K562 (cell line): ENCODE results near the gene CSF1. TPM values are rescaled to one million over a fixed set of nuclear protein-coding genes. Genes with fewer than 3 reads are reported as not detected.

ENCODE experiments used
- ARID2 ChIP-seq: fragments of 450-650 bp; IDR thresholded peaks from 2 replicates; pipeline ENCODE4 v1.6.1; 2017; ENCODE audit warnings: antibody characterized with exemption, mild to moderate bottlenecking
- ARID3A ChIP-seq: IDR thresholded peaks from 2 replicates; pipeline ENCODE4 v1.6.1; 2012; ENCODE audit warnings: low read depth, low read length, improper control_type of control experiment, borderline replicate concordance
- ATF7 ChIP-seq: fragments of 450-650 bp; IDR thresholded peaks from 2 replicates; pipeline ENCODE4 v1.7.1; 2014; ENCODE audit warnings: mild to moderate bottlenecking, moderate library complexity
- CREM ChIP-seq: IDR thresholded peaks from 2 replicates; pipeline ENCODE4 v1.6.1; 2014; ENCODE audit warnings: antibody characterized with exemption, low read depth
- JUND ChIP-seq, 2 experiments: IDR thresholded peaks; 2 replicates in 1 of 2; 3 replicates in 1 of 2; pipeline ENCODE4 v1.6.1; 2011; ENCODE audit warnings: borderline replicate concordance in 2 of 2, low read depth in 2 of 2, low read length in 2 of 2, improper control_type of control experiment in 1 of 2, missing biosample characterization in 1 of 2, missing genetic modification characterization in 1 of 2, missing genetic modification reagents in 1 of 2
- MTA3 ChIP-seq: fragments of 450-650 bp; formaldehyde crosslinking; IDR thresholded peaks from 2 replicates; pipeline ENCODE4 v1.6.1; 2017; ENCODE audit warnings: mild to moderate bottlenecking, borderline replicate concordance
- NONO ChIP-seq, 2 experiments: fragments of 200-400 bp in 1 of 2; fragments of 450-650 bp in 1 of 2; formaldehyde crosslinking in 1 of 2; IDR thresholded peaks; 2 replicates each; pipeline ENCODE4 v1.6.1; 2017; ENCODE audit warnings: low read depth in 2 of 2, mild to moderate bottlenecking in 2 of 2, moderate library complexity in 2 of 2, low read length in 1 of 2
- OTX1 ChIP-seq: fragments of 450-650 bp; formaldehyde crosslinking; IDR thresholded peaks from 2 replicates; pipeline ENCODE4 v1.4.0; 2022; ENCODE audit warnings: mild to moderate bottlenecking
- PHF8 ChIP-seq: fragments of 200-600 bp; sonication (generic); IDR thresholded peaks from 2 replicates; pipeline ENCODE4 v1.6.1; 2012; ENCODE audit warnings: mixed run types, mild to moderate bottlenecking, inconsistent platforms, low read length, moderate library complexity, borderline replicate concordance
- RAD21 ChIP-seq, 2 experiments: fragments of 250-450 bp in 1 of 2; fragments of 450-650 bp in 1 of 2; sonication (Bioruptor Pico) in 1 of 2; formaldehyde crosslinking in 1 of 2; IDR thresholded peaks in 1 of 2; conservative IDR thresholded peaks in 1 of 2; 2 replicates each; pipeline versions ENCODE4 v1.4.0 to v1.8.0; 2020 to 2022; ENCODE audit warnings: mild to moderate bottlenecking in 2 of 2, moderate library complexity in 1 of 2
- RCOR1 ChIP-seq, 2 experiments: IDR thresholded peaks; 2 replicates each; pipeline ENCODE4 v1.6.1; 2012; ENCODE audit warnings: low read depth in 2 of 2, low read length in 2 of 2, borderline replicate concordance in 1 of 2, improper control_type of control experiment in 1 of 2
- SMAD4 ChIP-seq: fragments of 250-450 bp; sonication (Bioruptor Pico); conservative IDR thresholded peaks from 2 replicates; pipeline ENCODE4 v1.8.0; 2021; ENCODE audit warnings: inconsistent platforms, mild to moderate bottlenecking, moderate library complexity
- TGIF2 ChIP-seq: sonication (generic); formaldehyde crosslinking; IDR thresholded peaks from 2 replicates; pipeline ENCODE4 v1.8.1; 2022; ENCODE audit warnings: mild to moderate bottlenecking, missing genetic modification reagents, moderate library complexity
- TRIM25 ChIP-seq: fragments of 450-650 bp; IDR thresholded peaks from 2 replicates; pipeline ENCODE4 v1.7.0; 2016; ENCODE audit warnings: borderline replicate concordance
- YY1 ChIP-seq, 3 experiments: IDR thresholded peaks; 2 replicates each; pipeline ENCODE4 v1.6.1; 2011; ENCODE audit warnings: low read length in 2 of 3, mild to moderate bottlenecking in 2 of 3, moderate library complexity in 2 of 3, borderline replicate concordance in 1 of 3, control low read depth in 1 of 3, low read depth in 1 of 3; ENCODE audit not compliant: insufficient read depth in 3 of 3, insufficient replicate concordance in 2 of 3, control insufficient read depth in 1 of 3, insufficient read length in 1 of 3; ENCODE audit errors: extremely low read depth in 1 of 3
- ZFX ChIP-seq: sonication (generic); formaldehyde crosslinking; IDR thresholded peaks from 2 replicates; pipeline ENCODE4 v1.8.0; 2022; ENCODE audit warnings: mild to moderate bottlenecking, missing genetic modification reagents, moderate library complexity
- ZKSCAN1 ChIP-seq: fragments of 150-350 bp; IDR thresholded peaks from 2 replicates; pipeline ENCODE4 v1.6.1; 2016; ENCODE audit warnings: low read depth, low read length
- ZNF134 ChIP-seq: fragments of 250-450 bp; sonication (Bioruptor Pico); conservative IDR thresholded peaks from 2 replicates; pipeline ENCODE4 v1.4.0; 2020
- ZNF449 ChIP-seq: fragments of 250-450 bp; sonication (Bioruptor Pico); IDR thresholded peaks from 2 replicates; pipeline ENCODE4 v1.8.0; 2022; ENCODE audit warnings: moderate library complexity, mild to moderate bottlenecking, inconsistent platforms
- ZNF507 ChIP-seq: conservative IDR thresholded peaks from 2 replicates; pipeline ENCODE4 v1.6.1; 2017; ENCODE audit warnings: missing genetic modification characterization, missing compliant biosample characterization
- ZNF764 ChIP-seq: fragments of 250-450 bp; sonication (Bioruptor Pico); IDR thresholded peaks from 2 replicates; pipeline ENCODE4 v1.4.0; 2020; ENCODE audit warnings: low read depth, mild to moderate bottlenecking, moderate library complexity
- ZZZ3 ChIP-seq: fragments of 450-650 bp; IDR thresholded peaks from 2 replicates; pipeline ENCODE4 v1.6.1; 2016; ENCODE audit warnings: antibody characterized with exemption, mild to moderate bottlenecking, moderate library complexity
- polyA plus RNA-seq, 8 experiments: library from polyadenylated mRNA; depleted of rRNA in 4 of 8; stranded (reverse) in 5 of 8; unstranded in 3 of 8; fragments of >200 nt; fragmentation: Nextera tagmentation in 2 of 8; fragmentation: Illumina TruSeq in 1 of 8; extraction: Ambion mirVana in 2 of 8; extraction: Trizol in 1 of 8; gene quantifications; 2 replicates each; pipeline versions ENCODE4 v1.2.1 to v1.2.3, GENCODE V29; 2011 to 2014; ENCODE audit warnings: inconsistent platforms in 1 of 8, missing spikeins in 1 of 8
- total RNA-seq, 7 experiments: library from RNA; depleted of rRNA in 6 of 7; stranded (reverse); fragments of >200 nt in 6 of 7; fragmentation: Illumina TruSeq in 2 of 7; extraction: Trizol in 2 of 7; gene quantifications; 2 replicates each; pipeline versions ENCODE4 v1.2.1 to v1.2.3, GENCODE V29; 2011 to 2021; ENCODE audit warnings: low replicate concordance in 1 of 7

CSF1 gene
- total and polyA plus RNA-seq, 9 of the 15 experiments (the other 6 are each of a cell fraction or from before 2014, with no cell fraction given), result 0.18 to 11.8 (median 2.8) TPM

- TF ChIP-seq YY1 (IDR thresholded peaks at IDR 0.05; ENCODE audit: borderline replicate concordance in 1 of 3, control insufficient read depth in 1 of 3, extremely low read depth in 1 of 3, insufficient read depth in 3 of 3, insufficient read length in 1 of 3, insufficient replicate concordance in 2 of 3, low read depth in 1 of 3, low read length in 2 of 3) (peak in 2 of 3 experiments; percentile 55 to 67), ZFX (CRISPR knock-in tag) (peak; percentile 61), OTX1 (peak; percentile 68; the same call in 1 of the 2 replicates), CREM (peak; percentile 36; the same call in 1 of the 2 replicates), ZNF449 (CRISPR knock-in tag) (peak; percentile 100; the same call in 1 of the 2 replicates), TGIF2 (CRISPR knock-in tag) (no peak), ZZZ3 (no peak), PHF8 (peak; percentile 23; the same call in 1 of the 2 replicates), TRIM25 (peak; percentile 100), ZNF134 (CRISPR knock-in tag) (no peak), ZNF764 (CRISPR knock-in tag) (no peak), ZNF507 (tag) (no peak), ARID3A (no peak), JUND (IDR thresholded peaks at IDR 0.05; ENCODE audit: borderline replicate concordance, low read depth, low read length) (0 out of 2 replicates have a peak, but pooled peaks have one; percentile 3), JUND (tag; IDR thresholded peaks at IDR 0.05; ENCODE audit: borderline replicate concordance, low read depth, low read length) (no peak; the same call in 2 of the 3 replicates), ARID2 (peak; percentile 62; the same call in 1 of the 2 replicates), NONO (IDR thresholded peaks at IDR 0.05; ENCODE audit: low read depth in 2 of 2, low read length in 1 of 2) (0 out of 4 replicates have a peak, but pooled peaks of 1 of the 2 experiments have one; percentile 11), RAD21 (CRISPR knock-in tag; conservative IDR thresholded peaks at IDR 0.05 in 1 of 2, IDR thresholded peaks at IDR 0.05 in 1 of 2) (peak in 1 of 2 experiments; percentile 29; a peak in 1 of 4 replicates), SMAD4 (peak; percentile 59), RCOR1 (IDR thresholded peaks at IDR 0.05; ENCODE audit: borderline replicate concordance in 1 of 2, low read depth in 2 of 2, low read length in 2 of 2) (peak in 1 of 2 experiments; percentile 79; a peak in 2 of 4 replicates), MTA3 (peak; percentile 87), ZKSCAN1 (peak; percentile 57; the same call in 1 of the 2 replicates), ATF7 (peak; percentile 31; the same call in 1 of the 2 replicates)
Measured at GRCh38 chr1:109931189-109931731, 20.6 kb downstream of the CSF1 start (continued).
